Astrocyte (in vitro differentiated cells and primary cell): Measurements from ENCODE around the gene TUBB. TPM values are rescaled to one million over a fixed set of nuclear protein-coding genes. Genes with fewer than 3 reads are reported as not detected.
A peak's percentile ranks its signal among the peaks of the same experiment; 100 is the strongest.

Experiments
- DNase-seq: peaks from one replicate; pipeline ENCODE4 v3.0.0-alpha.2; 2010; ENCODE audit warnings: low read depth
- FAIRE-seq: peaks from 2 replicates; lab custom pipeline; 2011; peaks lifted over from hg19 to GRCh38; lab: Jason Lieb, UNC
- H2AFZ ChIP-seq: 2 replicates; pipeline ENCODE4 v1.6.0; 2012; ENCODE audit warnings: low read depth, low read length, inconsistent platforms
- H3K27ac ChIP-seq: 2 replicates; pipeline ENCODE4 v1.5.1; 2011; ENCODE audit warnings: low read depth, low read length, inconsistent platforms
- H3K27me3 ChIP-seq: 2 replicates; pipeline ENCODE4 v1.6.0; 2011; ENCODE audit warnings: low read length, inconsistent platforms; ENCODE audit not compliant: insufficient read depth
- H3K36me3 ChIP-seq: 2 replicates; pipeline ENCODE4 v1.5.1; 2011; ENCODE audit warnings: low read length, inconsistent platforms; ENCODE audit not compliant: insufficient read depth
- H3K4me1 ChIP-seq: 2 replicates; pipeline ENCODE4 v1.5.1; 2011; ENCODE audit warnings: low read length, inconsistent platforms; ENCODE audit not compliant: insufficient read depth
- H3K4me2 ChIP-seq: 2 replicates; pipeline ENCODE4 v1.6.0; 2012; ENCODE audit warnings: low read length, inconsistent platforms
- H3K4me3 ChIP-seq: 2 replicates; pipeline ENCODE4 v1.5.1; 2011; ENCODE audit warnings: low read depth, mild to moderate bottlenecking, low read length, inconsistent platforms; ENCODE audit not compliant: insufficient read depth
- H3K79me2 ChIP-seq: 2 replicates; pipeline ENCODE4 v1.6.0; 2012; ENCODE audit warnings: mild to moderate bottlenecking, low read length, inconsistent platforms; ENCODE audit not compliant: insufficient read depth
- H3K9ac ChIP-seq: 2 replicates; pipeline ENCODE4 v1.6.0; 2012; ENCODE audit warnings: mild to moderate bottlenecking, low read length, inconsistent platforms
- H3K9me3 ChIP-seq: 2 replicates; pipeline ENCODE4 v1.5.1; 2012; ENCODE audit warnings: low read depth, mild to moderate bottlenecking, low read length, inconsistent platforms; ENCODE audit not compliant: insufficient read depth
- H4K20me1 ChIP-seq: 2 replicates; pipeline ENCODE4 v1.6.0; 2012; ENCODE audit warnings: low read length, inconsistent platforms; ENCODE audit not compliant: insufficient read depth
- H3K27ac Mint-ChIP-seq: one replicate; pipeline ENCODE4 v1.8.0; 2021; ENCODE audit warnings: mild to moderate bottlenecking, mixed read lengths; ENCODE audit not compliant: unreplicated experiment
- H3K27me3 Mint-ChIP-seq: one replicate; pipeline ENCODE4 v1.8.0; 2021; ENCODE audit warnings: low read depth, mixed read lengths; ENCODE audit not compliant: unreplicated experiment
- H3K36me3 Mint-ChIP-seq: one replicate; pipeline ENCODE4 v1.8.0; 2021; ENCODE audit warnings: low read depth, mixed read lengths; ENCODE audit not compliant: unreplicated experiment
- H3K4me1 Mint-ChIP-seq: one replicate; pipeline ENCODE4 v1.8.0; 2021; ENCODE audit warnings: low read depth, mixed read lengths; ENCODE audit not compliant: unreplicated experiment
- H3K4me3 Mint-ChIP-seq: one replicate; pipeline ENCODE4 v1.8.0; 2021; ENCODE audit warnings: mild to moderate bottlenecking, moderate library complexity, mixed read lengths; ENCODE audit not compliant: unreplicated experiment
- H3K9me3 Mint-ChIP-seq: one replicate; pipeline ENCODE4 v1.8.0; 2021; ENCODE audit warnings: mild to moderate bottlenecking, mixed read lengths; ENCODE audit not compliant: unreplicated experiment
- CTCF ChIP-seq: IDR thresholded peaks from 2 replicates; pipeline ENCODE4 v1.5.1; 2011; ENCODE audit warnings: low read depth, mild to moderate bottlenecking, inconsistent platforms, low read length, moderate library complexity; ENCODE audit not compliant: insufficient read depth
- EZH2 ChIP-seq: IDR thresholded peaks from 2 replicates; pipeline ENCODE4 v1.6.1; 2012; ENCODE audit warnings: mild to moderate bottlenecking, low read length, inconsistent platforms; ENCODE audit not compliant: insufficient read depth
- total RNA-seq: library from RNA; stranded (reverse); gene quantifications from 2 replicates; pipeline ENCODE4 v1.2.1, GENCODE V29; 2021

TUBB gene
- total RNA-seq, 1 donor from 2014 or later, result 887 TPM

- Histone ChIP-seq H3K27me3 (no peaks in the 10 kb centered on the region), H3K9me3 (no peaks in the 10 kb centered on the region), H3K36me3 (no peaks in the 10 kb centered on the region), H3K4me3 (no peak overlapping the region), H4K20me1 (peaks cover 11% of the 10 kb centered on the region), H3K4me1 (peaks cover 48% of the 10 kb centered on the region), H3K4me2 (peak overlapping the region; percentile 43), H2AFZ (no peak overlapping the region), H3K27ac (peak overlapping the region; percentile 77), H3K79me2 (peaks cover 14% of the 10 kb centered on the region), H3K9ac (peak overlapping the region; percentile 60)
- DNase-seq (no peak), FAIRE-seq (no peak)
- TF ChIP-seq EZH2 (no peak), CTCF (no peak)
- H3K27me3 Mint-ChIP-seq, result no peaks in the 10 kb centered on the region
- peak overlapping the region; percentile 80 for H3K27ac Mint-ChIP-seq
- H3K4me3 Mint-ChIP-seq, result no peak overlapping the region
- peaks cover 41% of the 10 kb centered on the region for H3K4me1 Mint-ChIP-seq
- H3K9me3 Mint-ChIP-seq, result no peaks in the 10 kb centered on the region
- peaks cover 4% of the 10 kb centered on the region for H3K36me3 Mint-ChIP-seq
Measured at GRCh38 chr6:30747902-30748769, 28.0 kb downstream of the TUBB start.

- H3K27ac Mint-ChIP-seq, result peak overlapping the region; percentile 60
- no peak for TF ChIP-seq CTCF
- TF ChIP-seq EZH2, result no peak
- no peaks in the 10 kb centered on the region for H3K9me3 Mint-ChIP-seq
- peaks cover 6% of the 10 kb centered on the region for H3K79me2 ChIP-seq
- DNase-seq (no peak), FAIRE-seq (no peak)
- H3K27ac ChIP-seq, result peak overlapping the region; percentile 77
- no peaks in the 10 kb centered on the region for H3K9me3 ChIP-seq
- peak overlapping the region; percentile 12 for H2AFZ ChIP-seq
- no peaks in the 10 kb centered on the region for H3K27me3 ChIP-seq
- peak overlapping the region; percentile 25 for H3K4me2 ChIP-seq
- H3K4me3 Mint-ChIP-seq, result no peak overlapping the region
- peak overlapping the region; percentile 60 for H3K9ac ChIP-seq
- peaks cover 54% of the 10 kb centered on the region for H3K4me1 ChIP-seq
- no peaks in the 10 kb centered on the region for H3K27me3 Mint-ChIP-seq
- H3K4me1 Mint-ChIP-seq, result peaks cover 47% of the 10 kb centered on the region
- H4K20me1 ChIP-seq, result peaks cover 2% of the 10 kb centered on the region
- no peaks in the 10 kb centered on the region for H3K36me3 ChIP-seq
- no peak overlapping the region for H3K4me3 ChIP-seq
- H3K36me3 Mint-ChIP-seq, result peaks cover 2% of the 10 kb centered on the region
Measured at GRCh38 chr6:30748851-30749540, 28.8 kb downstream of the TUBB start.
